ENCODE results near the gene METTL21A.

The METTL21A gene

DNA sequence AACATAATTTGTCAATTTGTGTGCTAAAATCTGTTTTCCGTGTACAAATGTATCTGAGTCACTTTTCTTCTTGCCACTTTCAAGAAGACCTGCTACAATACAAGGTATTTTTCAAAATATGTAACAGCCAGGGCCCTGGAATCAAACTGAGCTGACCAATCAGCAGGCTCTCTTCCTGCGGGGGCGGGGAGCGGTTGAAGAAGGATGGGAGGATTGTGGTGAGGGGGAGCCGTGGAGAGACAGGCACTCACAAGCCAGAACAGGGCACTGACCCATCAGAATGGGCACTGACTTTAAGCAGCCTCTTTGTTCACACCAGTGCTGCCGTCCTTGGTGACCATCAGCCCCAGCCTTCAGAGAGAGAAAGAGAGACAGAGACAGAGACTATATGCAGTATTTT is 45.7 kb upstream of the METTL21A start:
- no peaks in the 10 kb centered on the region for H3K36me3 ChIP-seq (ENCODE audit: control insufficient read depth in 1 of 2, insufficient read depth in 2 of 2, low read depth in 1 of 2, low read length in 2 of 2)
- no peak overlapping the region for H3K18ac ChIP-seq (ENCODE audit: low read depth in 1 of 2, low read length in 2 of 2)
- no peak overlapping the region for H3K27ac ChIP-seq (ENCODE audit: low read length, poor library complexity, severe bottlenecking)
- H2BK15ac ChIP-seq (ENCODE audit: low read depth, poor library complexity, severe bottlenecking): no peak overlapping the region
- H3K14ac ChIP-seq (ENCODE audit: low read length in 2 of 2): no peak overlapping the region
- H3K4me1 ChIP-seq (ENCODE audit: control insufficient read depth, insufficient read depth, low read depth, low read length): no peaks in the 10 kb centered on the region
- no peak overlapping the region for H4K91ac ChIP-seq (ENCODE audit: low read length)
- H2BK120ac ChIP-seq (ENCODE audit: low read depth, low read length): no peak overlapping the region
- H2BK12ac ChIP-seq (ENCODE audit: low read length in 2 of 2): no peak overlapping the region
- no peak overlapping the region for H2AK5ac ChIP-seq (ENCODE audit: low read length, severe bottlenecking)
- no peak overlapping the region for H4K8ac ChIP-seq (ENCODE audit: low read length)
- no peaks in the 10 kb centered on the region for H3K79me1 ChIP-seq (replicated peaks; ENCODE audit: low read length, poor library complexity, severe bottlenecking)
- no peak overlapping the region for H3K4ac ChIP-seq (ENCODE audit: low read depth in 1 of 2, low read length in 2 of 2)
- H3K9me3 ChIP-seq (ENCODE audit: control insufficient read depth, low read length): no peaks in the 10 kb centered on the region
- 82% methylated on average over 5 of the region's 6 CpGs for WGBS
- H3K4me2 ChIP-seq (ENCODE audit: low read length, poor library complexity, severe bottlenecking): no peak overlapping the region
- H3K4me3 ChIP-seq (ENCODE audit: insufficient read depth in 1 of 2, low read depth in 1 of 2, low read length in 2 of 2): no peak overlapping the region
- no peak overlapping the region for H3K23ac ChIP-seq (ENCODE audit: low read length in 2 of 2)
- no peak overlapping the region for H2BK5ac ChIP-seq (ENCODE audit: low read depth, low read length, poor library complexity, severe bottlenecking)
- no peak for DNase-seq
- no peak overlapping the region for H3K9ac ChIP-seq (ENCODE audit: low read length)
- no peak overlapping the region for H2AFZ ChIP-seq (ENCODE audit: low read depth, low read length)
- H3K27me3 ChIP-seq (ENCODE audit: control insufficient read depth in 1 of 2, insufficient read depth in 1 of 2, low read length in 2 of 2): no peaks in the 10 kb centered on the region

DNA sequence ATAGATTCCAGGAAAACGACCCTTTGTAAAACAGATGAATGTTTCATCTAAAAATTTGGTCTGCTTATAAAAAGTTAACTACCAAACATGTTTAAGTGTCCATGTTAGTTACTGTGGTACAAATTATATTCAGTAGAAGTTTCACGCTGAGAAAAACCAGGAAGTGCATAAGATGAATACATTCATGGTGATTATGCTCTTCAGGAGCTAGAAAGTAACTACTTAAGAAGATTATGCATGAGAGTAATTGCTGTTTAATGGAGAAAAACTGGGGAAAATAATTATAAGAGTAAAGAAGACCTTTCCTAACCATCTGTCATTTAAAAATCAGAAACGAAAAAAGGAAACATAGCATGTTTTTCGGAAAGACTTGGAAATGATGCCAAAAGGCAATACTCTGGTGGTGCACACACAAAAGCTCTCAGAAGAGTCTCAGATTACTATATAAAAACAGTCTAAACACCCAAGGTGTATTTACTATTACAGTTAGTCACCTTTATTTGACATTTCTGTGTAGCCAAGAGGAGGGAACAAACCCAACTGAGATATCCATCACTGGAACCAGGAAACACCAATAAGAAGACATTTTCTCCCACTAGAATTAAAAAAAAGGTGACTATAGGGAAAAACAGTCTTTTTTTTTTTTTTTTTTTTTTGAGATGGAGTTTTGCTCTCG is 38.8 kb upstream of the METTL21A start:
- H2AK5ac ChIP-seq (ENCODE audit: low read length, severe bottlenecking): no peak overlapping the region
- H2AFZ ChIP-seq (ENCODE audit: low read depth, low read length): no peak overlapping the region
- H3K9ac ChIP-seq (ENCODE audit: low read length): no peak overlapping the region
- H3K4ac ChIP-seq (ENCODE audit: low read depth in 1 of 2, low read length in 2 of 2): no peak overlapping the region
- WGBS: 100% methylated on average over 4 of the region's 5 CpGs
- no peak overlapping the region for H3K4me2 ChIP-seq (ENCODE audit: low read length, poor library complexity, severe bottlenecking)
- H3K4me3 ChIP-seq (ENCODE audit: insufficient read depth in 1 of 2, low read depth in 1 of 2, low read length in 2 of 2): no peak overlapping the region
- no peak overlapping the region for H4K91ac ChIP-seq (ENCODE audit: low read length)
- no peak overlapping the region for H3K14ac ChIP-seq (ENCODE audit: low read length in 2 of 2)
- H4K8ac ChIP-seq (ENCODE audit: low read length): no peak overlapping the region
- DNase-seq: no peak
- H2BK120ac ChIP-seq (ENCODE audit: low read depth, low read length): no peak overlapping the region
- no peaks in the 10 kb centered on the region for H3K79me1 ChIP-seq (replicated peaks; ENCODE audit: low read length, poor library complexity, severe bottlenecking)
- no peak overlapping the region for H3K23ac ChIP-seq (ENCODE audit: low read length in 2 of 2)
- H3K36me3 ChIP-seq (ENCODE audit: control insufficient read depth in 1 of 2, insufficient read depth in 2 of 2, low read depth in 1 of 2, low read length in 2 of 2): no peaks in the 10 kb centered on the region
- no peaks in the 10 kb centered on the region for H3K9me3 ChIP-seq (ENCODE audit: control insufficient read depth, low read length)
- no peak overlapping the region for H3K18ac ChIP-seq (ENCODE audit: low read depth in 1 of 2, low read length in 2 of 2)
- no peak overlapping the region for H3K27ac ChIP-seq (ENCODE audit: low read length, poor library complexity, severe bottlenecking)
- peaks cover 3% of the 10 kb centered on the region for H3K4me1 ChIP-seq (ENCODE audit: control insufficient read depth, insufficient read depth, low read depth, low read length)
- H3K27me3 ChIP-seq (ENCODE audit: control insufficient read depth in 1 of 2, insufficient read depth in 1 of 2, low read length in 2 of 2): no peaks in the 10 kb centered on the region
- H2BK12ac ChIP-seq (ENCODE audit: low read length in 2 of 2): no peak overlapping the region
- H2BK5ac ChIP-seq (ENCODE audit: low read depth, low read length, poor library complexity, severe bottlenecking): no peak overlapping the region
- H2BK15ac ChIP-seq (ENCODE audit: low read depth, poor library complexity, severe bottlenecking): no peak overlapping the region

DNA sequence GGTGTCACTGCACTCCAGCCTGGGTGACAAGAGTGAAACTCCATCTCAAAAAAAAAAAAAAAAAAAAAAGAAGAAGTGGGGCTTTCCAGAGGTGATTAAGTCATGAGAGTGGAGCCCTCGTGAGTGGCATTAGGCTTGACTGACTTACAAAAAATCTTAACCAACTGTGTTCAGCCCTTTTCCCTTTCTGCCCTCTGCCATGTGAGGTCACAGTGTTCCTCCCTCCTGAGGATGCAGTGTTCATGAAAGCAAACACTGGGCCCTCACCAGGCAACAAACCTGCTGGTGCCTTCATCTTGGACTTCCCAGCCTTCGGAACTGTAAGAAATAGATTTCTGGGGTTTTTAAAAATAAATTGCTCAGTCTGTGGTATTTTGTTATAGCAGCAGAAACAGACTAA is 37.0 kb upstream of the METTL21A start:
- no peak overlapping the region for H4K8ac ChIP-seq (ENCODE audit: low read length)
- H3K4ac ChIP-seq (ENCODE audit: low read depth in 1 of 2, low read length in 2 of 2): no peak overlapping the region
- H3K27me3 ChIP-seq (ENCODE audit: control insufficient read depth in 1 of 2, insufficient read depth in 1 of 2, low read length in 2 of 2): no peaks in the 10 kb centered on the region
- no peak overlapping the region for H3K9ac ChIP-seq (ENCODE audit: low read length)
- no peaks in the 10 kb centered on the region for H3K36me3 ChIP-seq (ENCODE audit: control insufficient read depth in 1 of 2, insufficient read depth in 2 of 2, low read depth in 1 of 2, low read length in 2 of 2)
- no peak overlapping the region for H2BK15ac ChIP-seq (ENCODE audit: low read depth, poor library complexity, severe bottlenecking)
- no peak overlapping the region for H2AFZ ChIP-seq (ENCODE audit: low read depth, low read length)
- H3K4me3 ChIP-seq (ENCODE audit: insufficient read depth in 1 of 2, low read depth in 1 of 2, low read length in 2 of 2): no peak overlapping the region
- WGBS: 96% methylated on average over 2 of the region's 2 CpGs
- no peak overlapping the region for H3K27ac ChIP-seq (ENCODE audit: low read length, poor library complexity, severe bottlenecking)
- H2BK12ac ChIP-seq (ENCODE audit: low read length in 2 of 2): no peak overlapping the region
- H3K9me3 ChIP-seq (ENCODE audit: control insufficient read depth, low read length): no peaks in the 10 kb centered on the region
- no peak overlapping the region for H3K14ac ChIP-seq (ENCODE audit: low read length in 2 of 2)
- H4K91ac ChIP-seq (ENCODE audit: low read length): no peak overlapping the region
- no peak overlapping the region for H2BK120ac ChIP-seq (ENCODE audit: low read depth, low read length)
- DNase-seq: no peak
- H3K4me1 ChIP-seq (ENCODE audit: control insufficient read depth, insufficient read depth, low read depth, low read length): peaks cover 3% of the 10 kb centered on the region
- H3K23ac ChIP-seq (ENCODE audit: low read length in 2 of 2): no peak overlapping the region
- no peak overlapping the region for H3K18ac ChIP-seq (ENCODE audit: low read depth in 1 of 2, low read length in 2 of 2)
- no peak overlapping the region for H2AK5ac ChIP-seq (ENCODE audit: low read length, severe bottlenecking)
- H3K79me1 ChIP-seq (replicated peaks; ENCODE audit: low read length, poor library complexity, severe bottlenecking): no peaks in the 10 kb centered on the region
- no peak overlapping the region for H3K4me2 ChIP-seq (ENCODE audit: low read length, poor library complexity, severe bottlenecking)
- no peak overlapping the region for H2BK5ac ChIP-seq (ENCODE audit: low read depth, low read length, poor library complexity, severe bottlenecking)

DNA sequence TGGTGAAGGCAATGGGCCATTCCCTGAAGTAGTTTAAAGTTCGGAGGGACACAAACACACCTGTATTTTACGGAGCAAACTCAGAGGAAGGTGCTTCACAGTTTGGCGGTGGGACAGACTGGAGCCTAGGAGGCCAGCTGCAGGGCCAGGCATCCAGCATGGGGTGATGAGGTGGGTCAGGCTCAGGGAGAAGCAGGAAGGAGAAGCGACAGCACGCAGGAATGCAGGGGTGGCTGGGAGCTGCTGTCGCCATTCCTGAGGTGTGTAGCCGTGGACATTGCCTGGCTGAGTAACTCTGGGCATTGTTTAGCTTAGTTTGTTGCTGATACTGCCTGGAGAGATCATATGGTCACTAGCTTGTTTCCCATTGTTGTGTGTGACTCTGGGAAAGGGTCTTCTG is 35.8 kb upstream of the METTL21A start:
- no peaks in the 10 kb centered on the region for H3K36me3 ChIP-seq (ENCODE audit: control insufficient read depth in 1 of 2, insufficient read depth in 2 of 2, low read depth in 1 of 2, low read length in 2 of 2)
- H3K4me1 ChIP-seq (ENCODE audit: control insufficient read depth, insufficient read depth, low read depth, low read length): peaks cover 3% of the 10 kb centered on the region
- no peak overlapping the region for H2AK5ac ChIP-seq (ENCODE audit: low read length, severe bottlenecking)
- H3K27ac ChIP-seq (ENCODE audit: low read length, poor library complexity, severe bottlenecking): no peak overlapping the region
- H2BK120ac ChIP-seq (ENCODE audit: low read depth, low read length): no peak overlapping the region
- H2BK5ac ChIP-seq (ENCODE audit: low read depth, low read length, poor library complexity, severe bottlenecking): no peak overlapping the region
- H3K14ac ChIP-seq (ENCODE audit: low read length in 2 of 2): no peak overlapping the region
- H3K4ac ChIP-seq (ENCODE audit: low read depth in 1 of 2, low read length in 2 of 2): no peak overlapping the region
- H3K27me3 ChIP-seq (ENCODE audit: control insufficient read depth in 1 of 2, insufficient read depth in 1 of 2, low read length in 2 of 2): no peaks in the 10 kb centered on the region
- H3K18ac ChIP-seq (ENCODE audit: low read depth in 1 of 2, low read length in 2 of 2): no peak overlapping the region
- no peak overlapping the region for H2BK15ac ChIP-seq (ENCODE audit: low read depth, poor library complexity, severe bottlenecking)
- H3K4me3 ChIP-seq (ENCODE audit: insufficient read depth in 1 of 2, low read depth in 1 of 2, low read length in 2 of 2): no peak overlapping the region
- no peak overlapping the region for H3K23ac ChIP-seq (ENCODE audit: low read length in 2 of 2)
- no peak for DNase-seq
- H4K91ac ChIP-seq (ENCODE audit: low read length): no peak overlapping the region
- no peak overlapping the region for H3K9ac ChIP-seq (ENCODE audit: low read length)
- H2BK12ac ChIP-seq (ENCODE audit: low read length in 2 of 2): no peak overlapping the region
- no peak overlapping the region for H2AFZ ChIP-seq (ENCODE audit: low read depth, low read length)
- no peaks in the 10 kb centered on the region for H3K79me1 ChIP-seq (replicated peaks; ENCODE audit: low read length, poor library complexity, severe bottlenecking)
- 83% methylated on average over 7 of the region's 7 CpGs for WGBS
- no peaks in the 10 kb centered on the region for H3K9me3 ChIP-seq (ENCODE audit: control insufficient read depth, low read length)
- H3K4me2 ChIP-seq (ENCODE audit: low read length, poor library complexity, severe bottlenecking): no peak overlapping the region
- H4K8ac ChIP-seq (ENCODE audit: low read length): no peak overlapping the region
